Measurements from ENCODE around the gene C3. TPM values are rescaled to one million over a fixed set of nuclear protein-coding genes. Genes with fewer than 3 reads are reported as not detected.
"Not testable (repeated sequence)": the region's sequence is repeated elsewhere in the genome, so short reads cannot be mapped to it uniquely, and the experiment has no call there.

Gene C3
- total RNA-seq, 4 donors from 2014 or later, result 1,035 to 6,271 (median 2,305) TPM

DNA sequence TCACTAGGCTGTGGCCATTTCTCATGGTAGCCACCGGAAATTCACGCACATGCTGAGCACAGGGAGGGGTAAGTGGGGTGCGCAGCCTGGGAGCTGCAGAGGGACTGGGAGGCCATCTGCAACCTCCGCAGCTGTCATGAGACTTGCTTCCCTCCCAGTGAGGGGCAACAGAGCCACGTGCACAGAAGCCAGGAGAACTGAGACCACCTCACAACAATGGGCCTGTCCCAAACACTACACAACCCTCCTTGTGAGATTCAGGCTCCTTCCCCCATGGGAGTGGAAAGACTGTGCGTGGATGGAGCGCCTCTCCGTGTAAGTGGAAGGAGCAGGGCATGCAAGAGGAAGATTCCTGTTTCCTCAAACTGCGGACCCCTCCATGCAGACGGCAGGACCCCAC is 8.8 kb downstream of the C3 start:
- TF ChIP-seq, protein P1, sequence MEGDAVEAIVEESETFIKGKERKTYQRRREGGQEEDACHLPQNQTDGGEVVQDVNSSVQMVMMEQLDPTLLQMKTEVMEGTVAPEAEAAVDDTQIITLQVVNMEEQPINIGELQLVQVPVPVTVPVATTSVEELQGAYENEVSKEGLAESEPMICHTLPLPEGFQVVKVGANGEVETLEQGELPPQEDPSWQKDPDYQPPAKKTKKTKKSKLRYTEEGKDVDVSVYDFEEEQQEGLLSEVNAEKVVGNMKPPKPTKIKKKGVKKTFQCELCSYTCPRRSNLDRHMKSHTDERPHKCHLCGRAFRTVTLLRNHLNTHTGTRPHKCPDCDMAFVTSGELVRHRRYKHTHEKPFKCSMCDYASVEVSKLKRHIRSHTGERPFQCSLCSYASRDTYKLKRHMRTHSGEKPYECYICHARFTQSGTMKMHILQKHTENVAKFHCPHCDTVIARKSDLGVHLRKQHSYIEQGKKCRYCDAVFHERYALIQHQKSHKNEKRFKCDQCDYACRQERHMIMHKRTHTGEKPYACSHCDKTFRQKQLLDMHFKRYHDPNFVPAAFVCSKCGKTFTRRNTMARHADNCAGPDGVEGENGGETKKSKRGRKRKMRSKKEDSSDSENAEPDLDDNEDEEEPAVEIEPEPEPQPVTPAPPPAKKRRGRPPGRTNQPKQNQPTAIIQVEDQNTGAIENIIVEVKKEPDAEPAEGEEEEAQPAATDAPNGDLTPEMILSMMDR (IDR thresholded peaks at IDR 0.05), result no peak
- DNase-seq (ENCODE audit: low spot score) (no peak), ATAC-seq (ENCODE audit: low FRiP score) (no peak)

DNA sequence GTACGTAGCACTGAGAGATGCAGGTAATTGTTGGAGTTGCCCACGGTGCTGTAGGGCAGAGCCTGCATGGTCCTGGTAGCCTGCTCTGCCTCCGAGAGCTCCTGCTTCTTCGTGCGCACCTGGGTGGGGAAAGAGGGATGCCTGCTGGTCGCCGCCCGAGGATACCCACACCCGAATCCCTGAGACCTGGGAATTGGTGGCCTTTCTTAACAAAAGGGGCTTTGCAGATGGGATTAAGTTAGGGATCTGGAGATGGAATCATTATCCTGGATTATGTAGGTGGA is 9.4 kb downstream of the C3 start:
- TF ChIP-seq, protein P1 (IDR thresholded peaks at IDR 0.05), result no peak
- ATAC-seq (ENCODE audit: low FRiP score), result no peak
- DNase-seq (ENCODE audit: low spot score), result no peak

DNA sequence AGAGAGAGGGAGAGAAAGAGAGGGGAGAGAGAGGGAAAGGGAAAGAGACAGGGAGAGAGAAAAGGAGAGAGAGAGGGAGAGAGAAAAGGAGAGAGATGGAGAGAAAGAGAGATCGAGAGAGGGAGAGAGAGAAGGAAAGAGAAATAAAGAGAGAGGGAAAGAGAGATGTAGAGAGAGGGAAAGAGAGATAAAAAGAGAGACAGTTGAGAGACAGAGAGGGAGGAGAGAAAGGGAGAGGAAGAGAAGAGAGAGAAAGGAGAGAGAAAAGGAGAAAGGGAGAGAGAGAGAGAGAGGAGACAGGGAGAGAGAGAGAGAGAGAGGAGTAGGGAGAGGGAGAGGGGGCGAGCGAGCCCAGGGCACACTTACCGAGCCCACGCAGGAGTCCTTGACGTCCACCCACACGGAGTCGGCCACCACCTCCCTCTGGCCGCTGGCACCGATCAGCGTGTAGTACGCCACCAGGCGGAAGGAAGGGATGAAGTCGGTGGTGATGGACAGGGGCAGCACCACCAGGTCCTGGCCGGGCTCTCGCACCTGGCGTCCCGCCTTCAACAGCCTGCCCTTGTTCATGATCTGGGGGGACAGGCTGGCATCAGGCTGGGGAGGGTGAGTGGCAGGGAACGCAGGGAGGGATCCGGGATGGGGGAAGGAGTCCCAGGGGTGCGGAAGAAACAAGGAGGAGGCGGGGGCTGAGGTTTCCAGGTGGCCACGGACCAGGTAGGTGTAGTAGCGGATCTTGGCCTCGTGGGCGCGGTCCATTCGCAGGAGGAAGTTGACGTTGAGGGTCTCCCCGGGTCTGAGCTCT is 10.0 kb downstream of the C3 start:
- ATAC-seq (ENCODE audit: low FRiP score) (no peak), DNase-seq (ENCODE audit: low spot score) (no peak)
- TF ChIP-seq, protein P1 (IDR thresholded peaks at IDR 0.05), result no peak

DNA sequence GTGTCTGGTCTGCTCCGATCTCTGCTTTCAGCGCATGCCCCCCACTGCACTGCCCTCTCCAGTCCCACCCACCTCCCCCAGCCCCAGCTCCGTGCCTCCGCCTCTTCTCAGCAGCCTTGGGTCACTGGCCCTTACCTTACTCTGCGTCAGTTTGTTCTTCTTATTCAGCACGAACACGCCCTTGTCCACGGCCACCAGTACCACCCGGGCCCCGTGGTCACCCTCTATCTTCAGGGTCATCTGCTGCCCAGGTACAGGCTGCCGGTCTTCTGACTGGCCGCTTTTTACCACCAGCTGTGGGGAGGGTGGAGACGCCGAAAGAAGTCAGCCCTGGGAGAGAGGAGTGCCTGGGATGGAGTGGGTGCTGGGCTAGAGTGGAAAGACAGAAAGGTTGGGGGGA is 10.9 kb downstream of the C3 start:
- ATAC-seq (ENCODE audit: low FRiP score), result no peak
- no peak for DNase-seq (ENCODE audit: low spot score)
- TF ChIP-seq, protein P1 (IDR thresholded peaks at IDR 0.05), result no peak

DNA sequence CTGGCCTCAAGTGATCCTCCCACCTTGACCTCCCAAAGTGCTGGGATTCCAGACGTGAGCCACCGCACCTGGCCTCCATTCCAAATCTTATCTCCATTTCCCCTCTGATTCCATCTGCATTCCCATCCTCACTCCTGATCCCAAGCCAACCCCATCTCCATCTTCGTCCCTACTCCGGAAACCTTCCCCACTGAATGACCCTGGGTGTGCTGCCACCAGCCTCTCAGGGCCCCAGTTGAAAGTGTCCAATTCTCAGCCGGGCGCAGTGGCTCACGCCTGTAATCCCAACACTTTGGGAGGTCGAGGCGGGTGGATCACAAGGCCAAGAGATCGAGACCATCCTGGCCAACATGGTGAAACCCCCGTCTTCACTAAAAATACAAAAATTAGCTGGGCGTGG is 11.5 kb downstream of the C3 start:
- DNase-seq (ENCODE audit: low spot score); ATAC-seq (ENCODE audit: low FRiP score): not testable (repeated sequence)

DNA sequence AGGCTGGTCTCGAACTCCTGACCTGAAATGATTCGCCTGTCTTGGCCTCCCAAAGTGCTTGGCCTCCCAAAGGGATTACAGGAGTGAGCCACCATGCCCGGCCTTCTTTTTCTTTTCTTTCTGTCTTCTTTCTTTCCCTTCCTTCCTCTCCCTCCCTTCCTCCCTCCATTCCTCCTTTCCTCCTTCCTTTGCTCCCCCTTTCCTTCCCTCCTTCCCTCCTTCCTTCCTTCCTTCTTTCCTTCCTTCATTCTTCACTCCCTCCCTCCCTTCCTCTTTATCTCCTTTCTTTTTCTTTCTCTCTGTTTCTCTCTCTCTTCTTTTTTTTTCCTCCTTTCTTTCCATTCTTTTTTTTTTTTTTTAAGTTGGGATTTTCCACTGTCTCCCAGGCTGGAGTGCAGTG is 12.1 kb downstream of the C3 start:
- TF ChIP-seq, protein P1 (IDR thresholded peaks at IDR 0.05), result no peak
- DNase-seq (ENCODE audit: low spot score), result no peak
- no peak for ATAC-seq (ENCODE audit: low FRiP score)

DNA sequence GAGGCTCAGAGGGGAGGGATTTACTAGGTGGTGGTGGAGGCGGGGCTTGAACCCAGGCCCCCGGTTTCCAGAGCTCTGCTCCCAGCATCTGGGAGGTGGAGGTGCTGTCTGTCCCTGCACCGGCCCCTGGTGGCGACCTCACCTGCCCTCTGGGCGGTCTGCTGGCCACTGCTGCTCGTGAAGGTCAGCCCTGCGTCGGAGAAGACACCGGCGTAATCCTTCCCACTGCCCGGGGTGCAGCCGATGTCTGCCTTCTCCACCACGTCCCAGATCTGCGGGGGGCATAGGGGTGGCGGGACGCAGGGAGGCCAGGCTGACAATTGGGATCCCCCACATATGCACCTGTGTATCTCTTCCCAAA is 12.8 kb downstream of the C3 start:
- DNase-seq (ENCODE audit: low spot score), result no peak
- TF ChIP-seq, protein P1 (IDR thresholded peaks at IDR 0.05), result no peak
- no peak for ATAC-seq (ENCODE audit: low FRiP score)
